SU-DHL-6 (cell line): ENCODE data around the gene ZNF668.

Source experiments
- H2AFZ ChIP-seq: fragments of 200-600 bp; sonication (generic); 2 replicates; pipeline ENCODE4 v1.6.1; 2014; ENCODE audit warnings: low read depth, mild to moderate bottlenecking, moderate library complexity, mixed read lengths, antibody characterized with exemption, low read length; ENCODE audit not compliant: severe bottlenecking
- H3F3A ChIP-seq: fragments of 200-600 bp; shearing (Covaris generic); 2 replicates; pipeline ENCODE4 v1.6.0; 2016; ENCODE audit warnings: antibody characterized with exemption, mild to moderate bottlenecking; ENCODE audit not compliant: insufficient read depth
- H3K27ac ChIP-seq: fragments of 200-600 bp; sonication (generic); 2 replicates; pipeline ENCODE4 v1.5.1; 2016; ENCODE audit warnings: low read depth, mild to moderate bottlenecking, low read length, moderate library complexity, mixed read lengths
- H3K27me3 ChIP-seq: fragments of 200-600 bp; sonication (generic), shearing (Covaris generic); 2 replicates; pipeline ENCODE4 v1.6.0; 2014; ENCODE audit warnings: mild to moderate bottlenecking, low read length
- H3K36me3 ChIP-seq: fragments of 200-600 bp; sonication (generic); 2 replicates; pipeline ENCODE4 v1.6.1; 2014; ENCODE audit warnings: mild to moderate bottlenecking, low read length, mixed read lengths
- H3K4me2 ChIP-seq: fragments of 300-600, 200-600 bp; shearing (Covaris generic), sonication (generic); 2 replicates; pipeline ENCODE4 v1.6.0; 2014; ENCODE audit warnings: low read length, low read depth, mild to moderate bottlenecking; ENCODE audit not compliant: poor library complexity, severe bottlenecking
- H3K4me3 ChIP-seq: fragments of 200-600 bp; sonication (generic); 2 replicates; pipeline ENCODE4 v1.5.1; 2014; ENCODE audit warnings: antibody characterized with exemption, low read length, mild to moderate bottlenecking, mixed read lengths; ENCODE audit not compliant: insufficient read depth, poor library complexity, severe bottlenecking
- H3K79me2 ChIP-seq: fragments of 200-600 bp; sonication (generic); 2 replicates; pipeline ENCODE4 v1.6.1; 2014; ENCODE audit warnings: mild to moderate bottlenecking, low read length, moderate library complexity; ENCODE audit not compliant: insufficient read depth
- H3K9ac ChIP-seq: fragments of 200-600 bp; sonication (generic); 2 replicates; pipeline ENCODE4 v1.7.0; 2014; ENCODE audit warnings: mild to moderate bottlenecking, low read length
- H3K9me2 ChIP-seq: fragments of 200-600 bp; sonication (generic); replicated peaks from 2 replicates; pipeline ENCODE4 v1.6.1; 2014; ENCODE audit warnings: low read length; ENCODE audit not compliant: insufficient read depth
- H3K9me3 ChIP-seq: fragments of 200-600 bp; sonication (generic); 2 replicates; pipeline ENCODE4 v1.6.1; 2014; ENCODE audit warnings: low read length, mixed read lengths; ENCODE audit not compliant: insufficient read depth
- H4K20me1 ChIP-seq: fragments of 200-600 bp; sonication (generic); 2 replicates; pipeline ENCODE4 v1.6.1; 2014; ENCODE audit warnings: low read depth, mild to moderate bottlenecking, antibody characterized with exemption, low read length, moderate library complexity, mixed read lengths
- EZH2phosphoT487 ChIP-seq: fragments of 200-600 bp; sonication (generic), shearing (Covaris generic); conservative IDR thresholded peaks from 2 replicates; pipeline ENCODE4 v1.6.1; 2018; ENCODE audit warnings: mild to moderate bottlenecking, antibody characterized with exemption, low read length, moderate library complexity, mixed read lengths
- TF ChIP-seq, protein P1 (sequence below): fragments of 200-600 bp; sonication (generic); IDR thresholded peaks from one replicate; pipeline ENCODE4 v1.5.1; 2017; ENCODE audit warnings: antibody characterized with exemption, mild to moderate bottlenecking, low read length, moderate library complexity; ENCODE audit not compliant: insufficient read depth, poor library complexity, severe bottlenecking

ZNF668 gene

DNA sequence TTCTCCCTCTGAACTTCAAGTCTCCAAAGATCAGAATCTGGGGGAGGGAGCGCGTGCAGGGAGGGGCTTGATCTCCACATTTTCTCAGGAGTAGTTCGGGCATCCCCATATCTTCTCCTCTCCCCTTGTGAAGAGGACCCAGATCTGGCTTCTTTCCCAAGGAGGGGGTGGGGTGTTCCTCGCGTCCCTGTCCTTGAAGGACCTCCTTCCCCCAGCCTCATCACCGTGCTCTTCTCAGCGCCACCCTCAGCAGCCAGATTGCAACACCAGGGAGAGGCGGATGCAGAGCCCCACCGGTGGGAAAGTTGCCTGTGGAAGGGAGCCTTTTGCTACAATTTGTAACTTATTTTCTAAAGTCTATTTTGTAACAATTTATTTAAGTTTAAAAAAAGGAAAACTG, 9.0 kb upstream of the ZNF668 start:
- Histone ChIP-seq H3K9me2 (no peaks in the 10 kb centered on the region), H3K9ac (no peak overlapping the region), H3K9me3 (no peaks in the 10 kb centered on the region), H3K79me2 (no peaks in the 10 kb centered on the region; the same call in 1 of the 2 replicates), H3K4me2 (no peak overlapping the region), H2AFZ (no peak overlapping the region), H3F3A (no peaks in the 10 kb centered on the region), H3K4me3 (no peak overlapping the region), H4K20me1 (no peaks in the 10 kb centered on the region), H3K27me3 (no peaks in the 10 kb centered on the region), H3K27ac (no peak overlapping the region), H3K36me3 (no peaks in the 10 kb centered on the region)
- TF ChIP-seq EZH2phosphoT487 = no peak
- TF ChIP-seq, protein P1, sequence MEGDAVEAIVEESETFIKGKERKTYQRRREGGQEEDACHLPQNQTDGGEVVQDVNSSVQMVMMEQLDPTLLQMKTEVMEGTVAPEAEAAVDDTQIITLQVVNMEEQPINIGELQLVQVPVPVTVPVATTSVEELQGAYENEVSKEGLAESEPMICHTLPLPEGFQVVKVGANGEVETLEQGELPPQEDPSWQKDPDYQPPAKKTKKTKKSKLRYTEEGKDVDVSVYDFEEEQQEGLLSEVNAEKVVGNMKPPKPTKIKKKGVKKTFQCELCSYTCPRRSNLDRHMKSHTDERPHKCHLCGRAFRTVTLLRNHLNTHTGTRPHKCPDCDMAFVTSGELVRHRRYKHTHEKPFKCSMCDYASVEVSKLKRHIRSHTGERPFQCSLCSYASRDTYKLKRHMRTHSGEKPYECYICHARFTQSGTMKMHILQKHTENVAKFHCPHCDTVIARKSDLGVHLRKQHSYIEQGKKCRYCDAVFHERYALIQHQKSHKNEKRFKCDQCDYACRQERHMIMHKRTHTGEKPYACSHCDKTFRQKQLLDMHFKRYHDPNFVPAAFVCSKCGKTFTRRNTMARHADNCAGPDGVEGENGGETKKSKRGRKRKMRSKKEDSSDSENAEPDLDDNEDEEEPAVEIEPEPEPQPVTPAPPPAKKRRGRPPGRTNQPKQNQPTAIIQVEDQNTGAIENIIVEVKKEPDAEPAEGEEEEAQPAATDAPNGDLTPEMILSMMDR = no peak

DNA sequence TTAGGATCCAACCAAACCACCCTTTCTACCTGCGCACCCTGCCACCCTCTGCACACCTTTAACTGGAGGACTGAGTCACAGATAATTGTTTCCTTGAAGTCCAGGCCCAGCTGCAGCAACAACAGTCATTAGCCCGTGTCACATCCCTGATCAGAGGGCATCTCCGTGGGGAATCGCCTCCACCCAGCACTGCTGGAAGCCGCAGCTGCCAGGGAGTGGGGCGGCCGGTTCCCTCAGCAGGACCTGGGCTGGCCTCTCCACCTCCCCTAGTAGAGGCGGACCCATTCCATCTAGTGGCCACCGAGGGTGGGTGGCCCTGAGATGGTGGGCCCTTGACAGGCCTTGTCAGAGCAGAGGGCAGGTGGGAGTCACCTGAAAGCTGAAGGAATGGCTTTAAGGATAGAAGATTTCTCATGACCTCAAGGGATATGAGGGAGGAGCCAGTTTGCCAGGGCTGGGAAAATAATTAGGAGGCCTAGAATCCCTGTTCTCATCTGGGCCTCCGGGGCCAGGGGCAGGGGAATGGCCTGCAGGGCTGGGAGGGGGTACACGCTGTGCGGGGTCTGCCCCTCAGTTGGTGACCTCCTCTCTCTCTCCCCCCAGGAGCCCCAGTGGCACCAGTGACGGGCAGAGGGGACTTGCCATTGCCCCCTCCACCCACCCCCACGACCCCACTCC, 8.5 kb upstream of the ZNF668 start:
- H3K4me3 ChIP-seq = no peak overlapping the region
- H2AFZ ChIP-seq = no peak overlapping the region
- TF ChIP-seq, protein P1 = no peak
- no peak for TF ChIP-seq EZH2phosphoT487
- no peaks in the 10 kb centered on the region for H3K9me2 ChIP-seq
- H4K20me1 ChIP-seq = no peaks in the 10 kb centered on the region
- no peak overlapping the region for H3K9ac ChIP-seq
- no peaks in the 10 kb centered on the region for H3F3A ChIP-seq
- no peaks in the 10 kb centered on the region; the same call in 1 of the 2 replicates for H3K79me2 ChIP-seq
- no peaks in the 10 kb centered on the region for H3K9me3 ChIP-seq
- no peaks in the 10 kb centered on the region for H3K36me3 ChIP-seq
- no peak overlapping the region for H3K4me2 ChIP-seq
- no peaks in the 10 kb centered on the region for H3K27me3 ChIP-seq
- no peak overlapping the region for H3K27ac ChIP-seq

DNA sequence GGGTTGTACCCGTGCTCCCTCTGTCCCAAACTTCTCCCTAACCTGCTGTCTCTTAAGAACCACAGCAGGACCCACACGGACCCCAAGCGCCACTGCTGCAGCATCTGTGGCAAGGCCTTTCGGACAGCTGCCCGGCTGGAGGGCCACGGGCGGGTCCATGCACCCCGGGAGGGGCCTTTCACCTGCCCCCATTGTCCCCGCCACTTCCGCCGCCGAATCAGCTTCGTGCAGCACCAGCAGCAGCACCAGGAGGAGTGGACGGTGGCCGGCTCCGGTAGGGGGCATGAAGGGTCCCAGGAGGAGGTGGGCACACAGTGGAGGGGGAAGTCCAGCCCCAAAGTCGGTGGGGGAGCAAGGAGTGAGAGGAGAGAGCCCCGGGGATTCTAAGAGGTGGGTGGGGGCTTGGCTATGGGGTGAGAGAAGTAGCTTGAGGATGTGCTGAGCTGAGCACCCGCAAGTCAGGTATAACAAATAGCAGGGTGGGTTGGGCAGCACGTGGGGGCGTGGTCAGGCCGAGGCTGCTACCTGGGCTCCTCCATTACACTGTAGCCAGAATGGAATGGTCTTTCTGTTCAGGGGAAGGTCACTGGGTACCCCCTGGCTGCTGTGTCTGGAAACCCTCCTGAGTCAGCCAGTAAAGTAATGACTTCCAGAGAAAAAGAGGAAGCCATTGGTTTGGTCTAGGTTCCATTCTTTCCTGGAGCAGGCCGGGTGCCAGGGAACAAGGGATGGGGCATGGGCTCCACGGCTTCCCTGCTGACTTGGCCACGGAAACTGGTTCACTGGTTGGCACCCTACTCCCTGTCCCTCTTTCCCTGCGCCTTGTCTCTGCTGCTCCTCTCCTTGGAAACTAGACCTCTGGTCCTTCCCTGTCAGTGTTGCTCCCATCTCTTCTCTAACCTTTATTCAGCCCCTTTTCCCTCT, 7.7 kb upstream of the ZNF668 start:
- no peak overlapping the region for H3K4me2 ChIP-seq
- no peaks in the 10 kb centered on the region for H3K27me3 ChIP-seq
- H3K79me2 ChIP-seq = peaks cover 4% of the 10 kb centered on the region; the same call in 1 of the 2 replicates
- no peak overlapping the region for H3K4me3 ChIP-seq
- no peak overlapping the region for H3K9ac ChIP-seq
- no peak overlapping the region for H3K27ac ChIP-seq
- TF ChIP-seq, protein P1 = no peak
- TF ChIP-seq EZH2phosphoT487 = no peak
- no peaks in the 10 kb centered on the region for H3K9me2 ChIP-seq
- no peak overlapping the region for H2AFZ ChIP-seq
- H3K9me3 ChIP-seq = no peaks in the 10 kb centered on the region
- no peaks in the 10 kb centered on the region for H4K20me1 ChIP-seq
- H3F3A ChIP-seq = no peaks in the 10 kb centered on the region
- no peaks in the 10 kb centered on the region for H3K36me3 ChIP-seq
